Testis (tissue), 3 donors: Measurements from ENCODE around the gene FOXC2. TPM values are rescaled to one million over a fixed set of nuclear protein-coding genes. Genes with fewer than 3 reads are reported as not detected.
A peak's percentile ranks its signal among the peaks of the same experiment; 100 is the strongest.

Experiments used
- DNase-seq: peaks from one replicate; pipeline ENCODE4 v3.0.0-alpha.2; 2019
- H3K27ac ChIP-seq, 2 donors: fragments of 200-600 bp; sonication (generic); one replicate each; pipeline ENCODE4 v1.5.1; 2019
- H3K27me3 ChIP-seq: fragments of 200-600 bp; sonication (generic); one replicate; pipeline ENCODE4 v1.5.1; 2019
- H3K36me3 ChIP-seq: fragments of 200-600 bp; sonication (generic); one replicate; pipeline ENCODE4 v1.5.1; 2017; ENCODE audit warnings: low read depth; ENCODE audit errors: missing control alignments
- H3K4me1 ChIP-seq: fragments of 200-600 bp; sonication (generic); one replicate; pipeline ENCODE4 v1.5.1; 2019
- H3K4me3 ChIP-seq, 2 donors: fragments of 200-600 bp; sonication (generic); one replicate each; pipeline ENCODE4 v1.5.1; 2017 to 2019
- H3K9me3 ChIP-seq: fragments of 200-600 bp; sonication (generic); one replicate; pipeline ENCODE4 v1.5.1; 2017
- CTCF ChIP-seq, 3 experiments: fragments of 450-650 bp in 2 of 3; fragments of 200-600 bp in 1 of 3; sonication (generic) in 1 of 3; IDR thresholded peaks; one replicate each; pipeline ENCODE4 v1.5.1; 2016 to 2019; ENCODE audit warnings: antibody characterized with exemption in 3 of 3, mild to moderate bottlenecking in 2 of 3, moderate library complexity in 1 of 3
- POLR2A ChIP-seq: fragments of 450-650 bp; IDR thresholded peaks from one replicate; pipeline ENCODE4 v1.6.1; 2017; ENCODE audit warnings: antibody characterized with exemption, mild to moderate bottlenecking, moderate library complexity
- WGBS, 2 donors: methylation state at CpG; one replicate each; pipeline ENCODE4 v1.1.5; 2018; 5-methylcytosine and 5-hydroxymethylcytosine counted together
- intact Hi-C: fragments of 100-400 bp; cut with DNase I; formaldehyde crosslinking; loops from one replicate; pipeline ENCODE4 v1.15.1; 2023; ENCODE audit warnings: low total_unique reads
- polyA plus RNA-seq: library from polyadenylated mRNA; stranded (reverse); fragments of 350-450 nt; fragmentation: Illumina TruSeq; extraction: RNeasy Lipid Tissue Mini Kit (QIAGEN cat#74804); gene quantifications from one replicate; pipeline ENCODE4 v1.2.3, GENCODE V29; 2014; ENCODE audit warnings: low read depth, low replicate concordance; ENCODE audit not compliant: insufficient read depth
- total RNA-seq, 2 donors: library from RNA; depleted of rRNA; stranded (reverse); fragments of >200 nt; gene quantifications; one replicate each; pipeline ENCODE4 v1.2.3, GENCODE V29; 2016

The FOXC2 gene
- total and polyA plus RNA-seq, 3 donors from 2014 or later, result 3.9 to 11.2 (median 7.6) TPM

GRCh38 chr16:86611525-86611855, 44.9 kb downstream of the FOXC2 start:
- H3K4me1 ChIP-seq, result peaks cover 3% of the 10 kb centered on the region
- no peak overlapping the region for H3K27ac ChIP-seq
- DNase-seq, result no peak
- no peaks in the 10 kb centered on the region for H3K27me3 ChIP-seq
- WGBS, 2 donors, result 63 to 73% methylated on average over 6 to 7 of the region's 7 CpGs
- H3K9me3 ChIP-seq, result no peaks in the 10 kb centered on the region
- no peak overlapping the region for H3K4me3 ChIP-seq
- intact Hi-C loops, result no loop called here
- no peak for TF ChIP-seq POLR2A
- no peak for TF ChIP-seq CTCF (IDR thresholded peaks at IDR 0.05)
- H3K36me3 ChIP-seq, result no peaks in the 10 kb centered on the region

- no peak for DNase-seq
- Histone ChIP-seq H3K27ac (no peak overlapping the region), H3K27me3 (no peaks in the 10 kb centered on the region), H3K4me1 (peaks cover 3% of the 10 kb centered on the region), H3K9me3 (no peaks in the 10 kb centered on the region), H3K4me3 (no peak overlapping the region), H3K36me3 (no peaks in the 10 kb centered on the region)
- 65 to 71% methylated on average over 3 of the region's 3 CpGs for WGBS, 2 donors
- intact Hi-C loops, result no loop called here
- TF ChIP-seq CTCF (IDR thresholded peaks at IDR 0.05), result no peak
These were observed 45.3 kb downstream of the FOXC2 start for GRCh38 chr16:86611941-86612340.

- TF ChIP-seq CTCF (IDR thresholded peaks at IDR 0.05) (no peak), POLR2A (no peak)
- WGBS, 2 donors, result 33 to 34% methylated on average over 5 of the region's 5 CpGs
- Histone ChIP-seq H3K4me3 (no peak overlapping the region), H3K27ac (no peak overlapping the region), H3K27me3 (no peaks in the 10 kb centered on the region), H3K9me3 (no peaks in the 10 kb centered on the region), H3K4me1 (peaks cover 3% of the 10 kb centered on the region), H3K36me3 (no peaks in the 10 kb centered on the region)
- intact Hi-C loops, result no loop called here
- peak; percentile 46 for DNase-seq
These were observed 48.1 kb downstream of the FOXC2 start for GRCh38 chr16:86614699-86615098.

GRCh38 chr16:86616906-86617305, 50.3 kb downstream of the FOXC2 start:
- H3K9me3 ChIP-seq, result no peaks in the 10 kb centered on the region
- peaks cover 3% of the 10 kb centered on the region for H3K4me1 ChIP-seq
- DNase-seq, result no peak
- TF ChIP-seq CTCF (IDR thresholded peaks at IDR 0.05), result no peak
- TF ChIP-seq POLR2A, result no peak
- intact Hi-C loops, result no loop called here
- H3K27ac ChIP-seq, result no peak overlapping the region
- no peaks in the 10 kb centered on the region for H3K36me3 ChIP-seq
- H3K4me3 ChIP-seq, result no peak overlapping the region
- H3K27me3 ChIP-seq, result no peaks in the 10 kb centered on the region
- WGBS, 2 donors, result 75 to 82% methylated on average over 5 of the region's 5 CpGs

GRCh38 chr16:86618431-86619238, 52.0 kb downstream of the FOXC2 start:
- no peak overlapping the region for H3K27ac ChIP-seq
- intact Hi-C loops, result no loop called here
- no peaks in the 10 kb centered on the region for H3K27me3 ChIP-seq
- 57 to 59% methylated on average over 14 to 16 of the region's 16 CpGs for WGBS, 2 donors
- peak overlapping the region; percentile 36 to 46 for H3K4me3 ChIP-seq
- H3K9me3 ChIP-seq, result no peaks in the 10 kb centered on the region
- H3K4me1 ChIP-seq, result peaks cover 3% of the 10 kb centered on the region
- TF ChIP-seq POLR2A (no peak), CTCF (IDR thresholded peaks at IDR 0.05) (no peak)
- no peaks in the 10 kb centered on the region for H3K36me3 ChIP-seq
- no peak for DNase-seq
